K562 treated with DMSO at 1 percent for 24 hours (cell line): ENCODE results near the gene ZC3H18. TPM values are rescaled to one million over a fixed set of nuclear protein-coding genes. Genes with fewer than 3 reads are reported as not detected.

ENCODE experiments used
- total RNA-seq: library from RNA; unstranded; fragments of 300-600 nt; gene quantifications from 2 replicates; pipeline ENCODE4 v1.2.3, GENCODE V29; 2022; ENCODE audit warnings: low read depth; ENCODE audit not compliant: insufficient read depth

Gene ZC3H18
- 73.5 and 75.3 TPM in 2 replicates for total RNA-seq

DNA sequence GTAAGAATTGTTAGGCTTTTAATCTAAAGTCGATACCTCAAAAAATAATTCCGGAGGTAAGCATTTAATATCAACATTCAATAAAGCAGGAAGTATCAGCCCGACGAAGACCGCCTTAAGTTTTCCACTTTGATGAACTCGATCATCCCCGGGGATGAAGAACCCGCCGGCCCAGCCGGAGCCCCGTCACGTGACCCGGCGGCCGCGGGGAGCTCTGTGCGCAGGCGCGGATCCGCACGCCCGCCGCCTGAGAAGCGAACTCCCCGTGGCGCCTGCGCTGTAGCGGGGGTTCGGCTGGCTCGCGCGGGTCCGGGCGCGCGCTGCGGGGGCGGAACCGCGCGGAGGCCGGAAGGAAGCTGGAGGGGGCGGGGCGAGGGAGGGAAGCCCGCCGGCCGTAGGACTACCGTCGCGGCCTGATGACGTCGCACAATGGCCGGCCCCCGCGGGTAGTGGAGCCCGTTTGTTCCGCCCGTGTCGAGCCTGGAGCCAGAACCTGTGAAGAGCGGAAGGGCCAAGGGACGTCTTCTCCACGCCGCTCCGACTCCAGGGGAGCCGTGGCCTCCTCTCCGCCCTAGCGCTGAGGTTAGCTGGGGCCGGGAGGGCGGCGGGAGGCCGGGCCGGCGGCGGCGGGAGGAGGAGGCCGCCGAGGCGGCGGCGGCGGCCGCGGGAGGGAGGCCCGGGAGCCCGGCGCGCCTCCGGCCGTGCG is at the start of gene ZC3H18:
Gene ZC3H18, plus strand, starts transcription at position 419 of the 706 bp plus-strand sequence. CDS start 6,721 bp downstream, outside the sequence.

DNA sequence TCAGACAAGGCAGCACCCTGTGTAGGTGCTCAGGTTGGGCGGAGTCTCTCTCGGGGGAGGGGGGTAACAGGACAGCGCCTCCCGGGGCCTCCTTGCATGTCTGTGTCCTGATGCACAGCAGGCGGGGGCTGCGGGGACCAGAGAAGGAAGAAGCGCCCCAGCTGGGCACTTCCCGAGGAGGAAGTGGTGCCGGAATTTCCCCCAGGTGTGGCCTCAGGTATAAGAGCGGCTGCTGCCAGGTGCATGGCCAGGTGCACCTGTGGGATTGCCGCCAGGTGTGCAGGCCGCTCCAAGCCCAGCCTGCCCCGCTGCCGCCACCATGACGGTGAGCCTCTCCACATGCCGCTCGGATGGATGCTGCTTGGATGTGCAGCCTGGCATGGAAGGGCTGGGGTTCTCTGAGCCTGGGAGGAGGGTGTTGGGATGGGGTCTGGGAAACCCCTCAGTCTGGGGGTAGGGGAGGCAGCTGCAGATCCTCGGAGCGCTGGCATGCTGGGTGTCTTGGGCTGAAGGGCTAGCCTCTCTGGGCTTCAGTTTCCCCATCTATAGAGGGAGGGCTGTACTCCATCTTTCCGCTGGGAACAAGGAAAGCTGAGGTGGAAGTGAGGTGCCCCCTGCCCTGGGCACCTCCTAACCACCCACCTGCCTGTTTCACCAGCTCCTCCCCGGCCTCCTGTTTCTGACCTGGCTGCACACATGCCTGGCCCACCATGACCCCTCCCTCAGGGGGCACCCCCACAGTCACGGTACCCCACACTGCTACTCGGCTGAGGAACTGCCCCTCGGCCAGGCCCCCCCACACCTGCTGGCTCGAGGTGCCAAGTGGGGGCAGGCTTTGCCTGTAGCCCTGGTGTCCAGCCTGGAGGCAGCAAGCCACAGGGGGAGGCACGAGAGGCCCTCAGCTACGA is 68.4 kb downstream of the ZC3H18 start, which contains the start of gene IL17C:
Gene IL17C, plus strand, starts transcription at position 250 of the 908 bp plus-strand sequence. Its CDS starts 70 bp downstream, at position 320.

DNA sequence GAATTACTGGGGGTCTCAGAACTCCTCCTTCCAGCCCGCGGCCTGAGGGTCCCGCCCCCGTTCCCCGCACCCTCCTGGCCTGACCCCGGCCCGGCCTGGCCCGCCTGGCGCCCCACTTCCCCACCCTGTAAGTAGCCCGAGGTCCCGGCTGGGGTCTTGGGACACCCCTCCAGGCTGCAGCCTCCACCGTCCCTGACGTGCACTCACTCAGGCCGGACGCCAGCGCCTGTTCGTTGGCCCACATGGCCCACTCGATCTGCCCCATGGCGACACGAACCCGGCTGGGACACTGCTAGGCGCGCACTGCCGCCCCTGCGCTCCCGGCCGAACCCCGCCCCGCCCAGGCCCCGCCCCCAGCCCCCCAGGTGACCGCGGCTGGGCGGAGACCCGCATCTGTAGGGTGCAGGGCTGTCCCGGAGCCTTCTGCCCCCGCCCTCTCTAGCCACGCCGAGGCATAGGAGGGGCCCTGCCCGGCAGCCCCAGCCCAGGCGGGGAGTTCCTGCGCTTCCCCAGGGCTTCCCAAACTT is 80.6 kb downstream of the ZC3H18 start, which contains the start of gene CYBA:
Gene CYBA, minus strand, starts transcription at position 305 of the 527 bp plus-strand sequence. Its CDS starts 40 bp downstream, at position 265.

GRCh38 chr16:88662843-88663606 is 92.8 kb downstream of the ZC3H18 start, which contains the start of gene MVD:
Gene MVD (minus strand): TSS chr16:88663091. CDS start chr16:88663080, 11 bp downstream.

Other genes starting within 250 kb of the ZC3H18 start
- 0.02 TPM in 1 of 2 replicates, not detected in the other for gene ZNF469, start 187.4 kb upstream of the ZC3H18 start, total RNA-seq
- gene ZFPM1, start 117.1 kb upstream of the ZC3H18 start, total RNA-seq, result 10.0 and 11.2 TPM in 2 replicates
- gene IL17C, start 68.2 kb downstream of the ZC3H18 start, total RNA-seq, result not detected in 2 replicates
- gene CYBA, start 80.7 kb downstream of the ZC3H18 start, total RNA-seq, result 743 and 802 TPM in 2 replicates
- 131 and 151 TPM in 2 replicates for gene MVD, start 92.7 kb downstream of the ZC3H18 start, total RNA-seq
- gene SNAI3, start 116.1 kb downstream of the ZC3H18 start, total RNA-seq, result 3.4 and 3.6 TPM in 2 replicates
- 67.0 and 75.1 TPM in 2 replicates for gene RNF166, start 136.0 kb downstream of the ZC3H18 start, total RNA-seq
- 31.7 and 41.7 TPM in 2 replicates for gene CTU2, start 136.1 kb downstream of the ZC3H18 start, total RNA-seq
- 248 and 280 TPM in 2 replicates for gene PIEZO1, start 214.8 kb downstream of the ZC3H18 start, total RNA-seq
- 241 and 305 TPM in 2 replicates for gene CDT1, start 233.4 kb downstream of the ZC3H18 start, total RNA-seq
- gene APRT, start 241.5 kb downstream of the ZC3H18 start, total RNA-seq, result 205 and 275 TPM in 2 replicates